Mucosa of rectum (tissue), 2 donors: ENCODE measurements around the gene SKIC3.

Source experiments
- H3K27ac ChIP-seq, 2 donors: one replicate each; pipeline ENCODE4 v1.7.0; 2013; ENCODE audit warnings: inconsistent platforms in 2 of 2, low read depth in 2 of 2, low read length in 2 of 2
- H3K27me3 ChIP-seq, 2 donors: one replicate each; pipeline ENCODE4 v1.7.0; 2013; ENCODE audit warnings: low read length in 2 of 2; ENCODE audit not compliant: control insufficient read depth in 2 of 2, insufficient read depth in 2 of 2
- H3K36me3 ChIP-seq, 2 donors: one replicate each; pipeline ENCODE4 v1.7.0; 2013; ENCODE audit warnings: low read length in 2 of 2; ENCODE audit not compliant: control insufficient read depth in 2 of 2, insufficient read depth in 2 of 2
- H3K4me1 ChIP-seq, 2 donors: one replicate each; pipeline ENCODE4 v1.7.0; 2013; ENCODE audit warnings: low read length in 2 of 2, mild to moderate bottlenecking in 1 of 2; ENCODE audit not compliant: control insufficient read depth in 2 of 2, insufficient read depth in 2 of 2
- H3K4me3 ChIP-seq, 2 donors: one replicate each; pipeline ENCODE4 v1.7.0; 2013; ENCODE audit warnings: low read length in 2 of 2
- H3K9ac ChIP-seq, 2 donors: one replicate each; pipeline ENCODE4 v1.7.0; 2013; ENCODE audit warnings: low read length in 2 of 2, low read depth in 1 of 2, mild to moderate bottlenecking in 1 of 2
- H3K9me3 ChIP-seq, 2 donors: one replicate each; pipeline ENCODE4 v1.7.0; 2013; ENCODE audit warnings: low read length in 2 of 2; ENCODE audit not compliant: control insufficient read depth in 2 of 2
- donor health status: healthy.
- donor health status: Normal muscosa, but diverticular disease.

Gene SKIC3

DNA sequence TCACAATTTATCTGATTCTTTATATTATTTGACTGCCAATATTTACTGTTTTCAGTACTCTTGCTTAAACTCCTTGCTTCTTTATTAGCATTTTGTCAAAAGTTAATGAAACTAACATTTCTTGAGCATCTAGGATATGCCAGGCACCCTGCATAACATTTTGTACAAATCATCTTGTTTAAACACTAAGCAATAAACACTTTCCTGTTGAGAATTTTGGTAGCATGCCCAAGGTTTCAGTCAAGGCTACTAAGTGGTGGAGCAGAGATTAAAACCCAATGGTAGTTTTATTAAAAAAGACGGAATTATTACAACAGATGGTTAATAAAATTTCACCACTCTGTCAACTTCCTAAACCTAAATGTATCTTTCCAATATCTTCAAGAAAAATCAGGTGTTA, 43.2 kb downstream of the SKIC3 start:
- Histone ChIP-seq H3K4me3 (no peak overlapping the region), H3K36me3 (peaks cover 73 to 79% of the 10 kb centered on the region in 2 donors), H3K27ac (no peak overlapping the region), H3K27me3 (no peaks in the 10 kb centered on the region), H3K9me3 (no peaks in the 10 kb centered on the region), H3K4me1 (no peaks in the 10 kb centered on the region), H3K9ac (no peak overlapping the region)

DNA sequence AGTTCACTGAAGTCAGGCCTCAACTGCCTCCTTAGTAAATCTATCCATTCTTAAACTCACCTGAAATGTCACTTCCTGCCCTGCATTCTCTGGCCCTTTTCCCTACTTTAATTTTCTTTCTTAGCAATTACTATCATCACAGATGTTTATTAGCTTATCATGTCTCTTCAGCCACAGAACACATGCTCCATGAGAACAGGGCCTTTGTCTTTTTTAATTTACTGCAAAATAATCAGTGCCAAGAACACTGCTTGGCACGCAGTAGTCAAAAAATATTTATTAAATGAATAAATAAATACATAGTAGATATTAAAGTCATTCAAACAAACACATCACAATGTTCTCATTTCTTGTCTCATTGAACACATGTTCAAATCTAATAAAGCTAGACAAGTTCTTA, 46.2 kb downstream of the SKIC3 start:
- Histone ChIP-seq H3K27ac (no peak overlapping the region), H3K4me1 (no peaks in the 10 kb centered on the region), H3K27me3 (no peaks in the 10 kb centered on the region), H3K4me3 (no peak overlapping the region), H3K36me3 (peaks cover 50 to 52% of the 10 kb centered on the region in 2 donors), H3K9me3 (no peaks in the 10 kb centered on the region), H3K9ac (no peak overlapping the region)
